ENCODE data around the gene ARHGAP24. TPM values are rescaled to one million over a fixed set of nuclear protein-coding genes. Genes with fewer than 3 reads are reported as not detected.

Gene ARHGAP24
- total and polyA plus RNA-seq, 8 donors, result 22.0 to 35.0 (median 25.8) TPM

GRCh38 chr4:85925071-85925470 is 450.1 kb downstream of the ARHGAP24 start:
- no peaks in the 10 kb centered on the region for H3K9me3 ChIP-seq
- H3K27me3 ChIP-seq, result no peaks in the 10 kb centered on the region
- no peaks in the 10 kb centered on the region for H3K36me3 ChIP-seq
- no peak for DNase-seq
- ATAC-seq, result no peak
- intact Hi-C loops (cut with DNase I), result no loop called here
- peaks cover 0 to 9% of the 10 kb centered on the region in 2 donors for H3K4me1 ChIP-seq
- no peak overlapping the region for H3K4me3 ChIP-seq
- H3K27ac ChIP-seq, result no peak overlapping the region
- TF ChIP-seq CTCF (IDR thresholded peaks at IDR 0.05), result no peak

- H3K4me1 ChIP-seq, result peaks cover 0 to 18% of the 10 kb centered on the region in 2 donors
- ATAC-seq (peak; percentile 76), DNase-seq (peak in 1 of 4 donors; percentile 33)
- peak overlapping the region; percentile 28 to 39 for H3K27ac ChIP-seq
- H3K9me3 ChIP-seq, result no peaks in the 10 kb centered on the region
- intact Hi-C loops (cut with DNase I), result no loop called here
- no peaks in the 10 kb centered on the region for H3K36me3 ChIP-seq
- no peak for TF ChIP-seq CTCF (IDR thresholded peaks at IDR 0.05)
- H3K4me3 ChIP-seq, result no peak overlapping the region
- no peaks in the 10 kb centered on the region for H3K27me3 ChIP-seq
These were observed 454.0 kb downstream of the ARHGAP24 start for GRCh38 chr4:85928775-85929591.

DNA sequence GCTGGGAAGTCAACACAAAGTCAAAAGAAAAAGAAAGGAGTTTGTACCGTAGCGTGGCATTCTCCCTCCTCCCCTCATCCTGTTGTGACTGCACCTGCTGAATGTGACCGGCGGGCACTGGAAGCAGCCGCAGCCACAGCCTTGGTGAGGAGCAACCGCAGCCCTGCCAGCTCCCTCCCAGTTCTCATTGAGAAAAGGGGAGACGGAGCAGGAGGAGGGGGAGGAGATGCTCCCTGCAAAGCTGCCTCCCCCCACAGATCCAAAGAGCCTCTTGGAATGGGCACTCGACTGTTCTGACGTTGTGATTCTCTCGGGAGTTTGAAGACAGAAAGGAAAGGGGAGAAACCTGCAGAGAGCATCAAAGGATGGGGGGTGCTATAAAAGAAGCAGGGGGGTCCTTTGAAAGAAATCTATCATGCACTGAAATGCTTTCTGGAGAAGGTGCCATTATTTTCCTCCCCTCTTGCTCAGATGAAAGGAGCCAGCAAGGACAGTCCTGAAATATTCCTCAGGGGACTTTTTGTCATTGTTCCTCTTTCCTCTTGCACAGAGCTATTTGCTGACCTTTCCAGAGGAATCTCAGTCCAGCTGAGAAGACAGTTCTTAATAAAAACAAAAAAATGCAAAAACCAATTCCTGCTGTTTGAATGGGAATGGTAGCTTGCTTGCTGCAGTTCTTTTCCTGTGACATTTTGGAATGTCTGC is 455.2 kb downstream of the ARHGAP24 start:
- Histone ChIP-seq H3K4me3 (no peak overlapping the region), H3K4me1 (peaks cover 0 to 18% of the 10 kb centered on the region in 2 donors), H3K27me3 (no peaks in the 10 kb centered on the region), H3K27ac (peak overlapping the region; percentile 28 to 37), H3K36me3 (no peaks in the 10 kb centered on the region), H3K9me3 (no peaks in the 10 kb centered on the region)
- ATAC-seq, result peak; percentile 73
- intact Hi-C loops (cut with DNase I), result no loop called here
- no peak for TF ChIP-seq CTCF (IDR thresholded peaks at IDR 0.05)
- DNase-seq, result peak in 3 of 4 donors; percentile 19 to 78 (median 58)

DNA sequence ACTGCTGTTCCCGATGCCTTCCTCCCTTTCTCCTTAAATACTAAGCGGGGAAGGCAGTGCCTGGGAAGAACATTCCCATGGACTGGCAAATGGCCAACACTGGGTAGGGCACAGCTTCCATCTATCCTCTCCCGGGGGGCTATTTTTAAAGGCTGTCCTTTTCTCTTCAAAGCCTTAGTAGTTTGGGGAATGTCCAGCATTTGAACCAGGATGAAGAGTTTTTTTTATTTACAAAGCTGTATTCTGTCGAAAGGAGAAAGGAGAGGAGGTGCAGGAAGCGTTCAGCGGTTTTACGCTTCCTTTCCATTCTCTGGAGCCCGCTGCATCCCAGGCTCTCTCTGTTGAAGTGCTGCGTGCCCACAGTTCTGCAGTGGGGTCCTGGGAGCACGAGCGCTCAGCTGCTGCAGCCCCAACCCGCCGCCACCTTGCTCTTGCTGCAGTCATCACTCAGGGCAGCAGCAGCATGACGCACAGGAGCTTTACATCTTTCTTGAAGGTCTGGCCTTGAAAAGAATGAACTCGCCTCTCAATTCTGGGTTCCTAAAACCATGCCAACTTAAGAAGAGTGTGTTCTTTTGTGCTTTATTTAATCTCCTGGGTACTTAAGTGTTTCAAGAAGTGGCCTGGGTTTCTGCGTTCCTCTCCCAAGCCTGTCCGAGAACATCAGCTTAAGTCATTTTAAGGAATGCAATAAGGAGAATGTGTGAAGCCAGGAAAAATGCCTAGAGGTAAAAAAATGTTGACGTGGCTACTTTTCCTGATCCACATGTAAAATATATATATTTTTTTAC is 457.7 kb downstream of the ARHGAP24 start:
- no peaks in the 10 kb centered on the region for H3K9me3 ChIP-seq
- H3K27ac ChIP-seq, result peak overlapping the region; percentile 50 to 53
- intact Hi-C loops (cut with DNase I), result no loop called here
- H3K36me3 ChIP-seq, result no peaks in the 10 kb centered on the region
- H3K4me1 ChIP-seq, result peaks cover 0 to 18% of the 10 kb centered on the region in 2 donors
- TF ChIP-seq CTCF (IDR thresholded peaks at IDR 0.05), result no peak
- no peaks in the 10 kb centered on the region for H3K27me3 ChIP-seq
- peak in 2 of 4 donors; percentile 41 to 71 for DNase-seq
- H3K4me3 ChIP-seq, result peak overlapping the region in 1 of 2 donors; percentile 8
- peak; percentile 58 for ATAC-seq
